B cell (primary cell): ENCODE measurements around the gene KNL1. TPM values are rescaled to one million over a fixed set of nuclear protein-coding genes. Genes with fewer than 3 reads are reported as not detected.

Experiments
- ATAC-seq: fragments of 200-7000 bp; cut with Tn5 transposase; one replicate; pipeline ENCODE4 v1.10.0; 2021; ENCODE audit warnings: low read depth, mild to moderate bottlenecking, moderate number of reproducible peaks, moderate library complexity
- CTCF ChIA-PET: fragments of 350-600 bp; sonication (Branson Sonifier 250); formaldehyde crosslinking; loops from one replicate; lab custom pipeline; 2021; ENCODE audit warnings: antibody characterized with exemption, inconsistent platforms; lab: Charles Lee
- POLR2A ChIA-PET: fragments of 350-600 bp; sonication (Branson Sonifier 250); formaldehyde crosslinking; loops from one replicate; lab custom pipeline; 2021; ENCODE audit warnings: antibody characterized with exemption; lab: Charles Lee
- DNase-seq: peaks from one replicate; pipeline ENCODE4 v3.0.0; 2013
- H2AFZ ChIP-seq: 2 replicates; pipeline ENCODE4 v1.6.1; 2012; ENCODE audit warnings: mild to moderate bottlenecking, low read depth, low read length; ENCODE audit not compliant: insufficient read depth, poor library complexity, severe bottlenecking
- H3K27ac ChIP-seq, 2 donors: 1 replicate in 1 of 2; 2 replicates in 1 of 2; pipeline ENCODE4 v1.5.1; 2012 to 2013; ENCODE audit warnings: low read length in 2 of 2, mild to moderate bottlenecking in 2 of 2, moderate library complexity in 1 of 2
- H3K27me3 ChIP-seq, 4 experiments: fragments of 200-600 bp in 1 of 4; sonication (generic) in 1 of 4; replicated peaks in 1 of 4; 1 replicate in 2 of 4; 2 replicates in 2 of 4; pipeline versions ENCODE4 v1.6.1 to v1.7.0; 2013 to 2016; ENCODE audit warnings: low read length in 3 of 4, mild to moderate bottlenecking in 2 of 4, mixed read lengths in 1 of 4, moderate library complexity in 1 of 4; ENCODE audit not compliant: insufficient read depth in 4 of 4, control insufficient read depth in 3 of 4; ENCODE audit errors: control extremely low read depth in 1 of 4
- H3K36me3 ChIP-seq, 2 experiments: replicated peaks in 1 of 2; 1 replicate in 1 of 2; 2 replicates in 1 of 2; pipeline versions ENCODE4 v1.6.1 to v1.7.1; 2013; ENCODE audit warnings: low read length in 1 of 2; ENCODE audit not compliant: insufficient read depth in 2 of 2, control insufficient read depth in 1 of 2; ENCODE audit errors: control extremely low read depth in 1 of 2, extremely low read depth in 1 of 2
- H3K4me1 ChIP-seq, 2 donors: fragments of 200-600 bp in 1 of 2; sonication (generic) in 1 of 2; 1 replicate in 1 of 2; 2 replicates in 1 of 2; pipeline versions ENCODE4 v1.5.1 to v1.6.1; 2013 to 2017; ENCODE audit warnings: low read length in 2 of 2; ENCODE audit not compliant: control insufficient read depth in 2 of 2, insufficient read depth in 2 of 2
- H3K4me2 ChIP-seq: replicated peaks from 2 replicates; pipeline ENCODE3; 2012; ENCODE audit warnings: mild to moderate bottlenecking, low read depth, low read length; ENCODE audit not compliant: poor library complexity, severe bottlenecking
- H3K4me3 ChIP-seq, 5 experiments: fragments of 200-600 bp in 1 of 5; sonication (generic) in 1 of 5; 1 replicate in 3 of 5; 2 replicates in 2 of 5; pipeline versions ENCODE4 v1.5.1 to v1.7.0; 2011 to 2016; ENCODE audit warnings: low read length in 4 of 5, mild to moderate bottlenecking in 4 of 5, low read depth in 2 of 5, control low read depth in 1 of 5, moderate library complexity in 1 of 5; ENCODE audit not compliant: insufficient read depth in 1 of 5; ENCODE audit errors: control extremely low read depth in 1 of 5, extremely low read depth in 1 of 5
- H3K79me2 ChIP-seq: fragments of 200-600 bp; sonication (generic); one replicate; pipeline ENCODE4 v1.6.0; 2016; ENCODE audit warnings: low read length; ENCODE audit not compliant: control insufficient read depth, insufficient read depth
- H3K9ac ChIP-seq: fragments of 200-600 bp; sonication (generic); 2 replicates; pipeline ENCODE4 v1.6.1; 2017; ENCODE audit warnings: mild to moderate bottlenecking, low read length, moderate library complexity
- H3K9me3 ChIP-seq, 3 donors: one replicate each; pipeline versions ENCODE4 v1.6.1 to v1.7.1; 2013; ENCODE audit warnings: low read length in 2 of 3; ENCODE audit not compliant: control insufficient read depth in 2 of 3, insufficient read depth in 1 of 3; ENCODE audit errors: control extremely low read depth in 1 of 3
- H4K20me1 ChIP-seq: 2 replicates; pipeline ENCODE4 v1.6.0; 2012; ENCODE audit warnings: mild to moderate bottlenecking, low read length; ENCODE audit not compliant: insufficient read depth, control insufficient read depth, poor library complexity, severe bottlenecking
- H3K27ac Mint-ChIP-seq: one replicate; pipeline ENCODE4 v1.8.0; 2021; ENCODE audit warnings: mixed read lengths
- H3K27me3 Mint-ChIP-seq: one replicate; pipeline ENCODE4 v1.8.0; 2021; ENCODE audit warnings: mixed read lengths
- H3K4me1 Mint-ChIP-seq: one replicate; pipeline ENCODE4 v1.8.0; 2021; ENCODE audit warnings: mixed read lengths
- H3K4me3 Mint-ChIP-seq: one replicate; pipeline ENCODE4 v1.8.0; 2021; ENCODE audit warnings: mixed read lengths
- H3K9me3 Mint-ChIP-seq: one replicate; pipeline ENCODE4 v1.8.0; 2022; ENCODE audit warnings: mixed read lengths; ENCODE audit not compliant: insufficient read depth
- EZH2 ChIP-seq: IDR thresholded peaks from 2 replicates; pipeline ENCODE4 v1.6.1; 2012; ENCODE audit warnings: borderline replicate concordance, low read depth, mild to moderate bottlenecking, moderate library complexity, low read length; ENCODE audit not compliant: insufficient read depth, poor library complexity, severe bottlenecking
- WGBS: methylation state at CpG from one replicate; pipeline ENCODE4 v1.1.5; 2013; ENCODE audit warnings: missing lambda C conversion rate; ENCODE audit not compliant: insufficient coverage; 5-methylcytosine and 5-hydroxymethylcytosine counted together
- intact Hi-C: fragments of 100-400 bp; cut with micrococcal nuclease; formaldehyde crosslinking; loops from one replicate; pipeline ENCODE4 v1.10.0; 2022
- polyA plus RNA-seq: library from polyadenylated mRNA; depleted of rRNA; stranded (reverse); fragments of >200 nt; gene quantifications from 2 replicates; pipeline ENCODE4 v1.2.3, GENCODE V29; 2012
- total RNA-seq, 2 donors: library from RNA; stranded (reverse); fragments of 120-200 nt in 1 of 2; gene quantifications; 1 replicate in 1 of 2; 2 replicates in 1 of 2; pipeline versions ENCODE4 v1.2.3 to v1.2.4, GENCODE V29; 2013 to 2022
- TF ChIP-seq, protein P1 (sequence below): fragments of 200-600 bp; IDR thresholded peaks from one replicate; pipeline ENCODE4 v1.8.0; 2022; ENCODE audit warnings: antibody characterized with exemption, mild to moderate bottlenecking

The KNL1 gene
- total and polyA plus RNA-seq, 2 donors (not counting 1 experiment from before 2014, with no cell fraction given) = 0.91 to 4.0 TPM

DNA sequence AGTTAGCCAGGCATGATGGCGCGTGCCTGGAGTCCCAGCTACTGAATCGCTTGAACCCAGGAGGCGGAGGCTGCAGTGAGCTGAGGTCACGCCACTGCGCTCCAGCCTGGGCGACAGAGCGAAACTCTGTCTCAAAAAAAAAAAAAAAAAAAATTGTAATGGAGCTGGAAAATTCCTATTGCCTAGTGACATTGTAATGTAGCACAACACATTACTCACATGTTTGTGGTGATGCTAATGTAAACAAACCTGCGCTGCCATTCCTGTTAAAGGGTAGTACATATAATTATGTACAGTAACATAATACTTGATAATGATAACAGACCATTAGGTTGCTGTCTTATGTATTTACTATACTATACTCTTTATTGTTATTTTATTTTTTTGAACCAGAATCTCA is 39.1 kb downstream of the KNL1 start:
- intact Hi-C loops = no loop called here
- Histone ChIP-seq H3K4me2 (no peak overlapping the region), H3K79me2 (no peaks in the 10 kb centered on the region), H3K9me3 (no peaks in the 10 kb centered on the region), H3K4me3 (no peak overlapping the region), H3K36me3 (peaks cover 0 to 1% of the 10 kb centered on the region in 2 experiments), H3K27me3 (no peaks in the 10 kb centered on the region), H3K4me1 (no peaks in the 10 kb centered on the region), H3K27ac (no peak overlapping the region), H3K9ac (no peak overlapping the region), H2AFZ (no peak overlapping the region), H4K20me1 (no peaks in the 10 kb centered on the region)
- Mint-ChIP-seq H3K4me1 (no peaks in the 10 kb centered on the region), H3K27ac (no peak overlapping the region), H3K9me3 (no peaks in the 10 kb centered on the region), H3K27me3 (no peaks in the 10 kb centered on the region), H3K4me3 (no peak overlapping the region)
- ATAC-seq = no peak
- no peak for TF ChIP-seq EZH2
- TF ChIP-seq, protein P1, sequence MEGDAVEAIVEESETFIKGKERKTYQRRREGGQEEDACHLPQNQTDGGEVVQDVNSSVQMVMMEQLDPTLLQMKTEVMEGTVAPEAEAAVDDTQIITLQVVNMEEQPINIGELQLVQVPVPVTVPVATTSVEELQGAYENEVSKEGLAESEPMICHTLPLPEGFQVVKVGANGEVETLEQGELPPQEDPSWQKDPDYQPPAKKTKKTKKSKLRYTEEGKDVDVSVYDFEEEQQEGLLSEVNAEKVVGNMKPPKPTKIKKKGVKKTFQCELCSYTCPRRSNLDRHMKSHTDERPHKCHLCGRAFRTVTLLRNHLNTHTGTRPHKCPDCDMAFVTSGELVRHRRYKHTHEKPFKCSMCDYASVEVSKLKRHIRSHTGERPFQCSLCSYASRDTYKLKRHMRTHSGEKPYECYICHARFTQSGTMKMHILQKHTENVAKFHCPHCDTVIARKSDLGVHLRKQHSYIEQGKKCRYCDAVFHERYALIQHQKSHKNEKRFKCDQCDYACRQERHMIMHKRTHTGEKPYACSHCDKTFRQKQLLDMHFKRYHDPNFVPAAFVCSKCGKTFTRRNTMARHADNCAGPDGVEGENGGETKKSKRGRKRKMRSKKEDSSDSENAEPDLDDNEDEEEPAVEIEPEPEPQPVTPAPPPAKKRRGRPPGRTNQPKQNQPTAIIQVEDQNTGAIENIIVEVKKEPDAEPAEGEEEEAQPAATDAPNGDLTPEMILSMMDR = no peak
- DNase-seq = no peak
- POLR2A ChIA-PET = interaction anchor here (0.7 kb wide), 1 partner anchor 80 kb away, joined by 6 read pairs; no protein-coding TSS in a partner anchor
- WGBS = no CpG with 5 or more reads among the region's 9 CpGs
- CTCF ChIA-PET = interaction anchor here (1.0 to 1.2 kb wide), 2 partner anchors 9 to 11 kb away, joined by 3 read pairs; no protein-coding TSS in a partner anchor

DNA sequence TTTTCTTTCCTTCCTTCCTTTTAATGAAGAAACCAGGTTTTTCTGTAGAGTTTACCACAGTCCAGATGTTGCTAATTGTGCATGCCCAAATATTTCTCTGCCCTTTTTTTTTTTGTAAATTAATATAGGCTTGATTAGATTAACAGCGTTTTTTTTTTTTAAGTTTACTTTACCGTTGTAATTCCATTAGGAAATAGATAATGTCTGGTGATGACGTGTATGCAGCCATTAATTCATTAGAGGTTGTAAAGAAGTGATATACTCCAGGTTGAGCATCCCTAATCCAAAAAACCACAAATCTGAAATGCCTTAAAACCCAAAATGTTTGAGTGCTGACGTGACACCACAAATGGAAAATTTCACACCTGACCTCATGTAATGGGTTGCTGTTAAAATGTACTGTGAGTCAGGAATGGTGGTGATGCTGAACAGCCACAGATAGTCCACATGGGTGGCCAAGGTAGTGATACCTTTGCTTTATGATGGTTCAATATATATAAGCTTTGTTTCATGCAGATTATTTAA is 43.2 kb downstream of the KNL1 start:
- Histone ChIP-seq H3K36me3 (peaks cover 0 to 1% of the 10 kb centered on the region in 2 experiments), H3K79me2 (no peaks in the 10 kb centered on the region), H3K27ac (no peak overlapping the region), H3K9me3 (no peaks in the 10 kb centered on the region), H4K20me1 (no peaks in the 10 kb centered on the region), H3K27me3 (no peaks in the 10 kb centered on the region), H3K4me2 (no peak overlapping the region), H3K4me3 (no peak overlapping the region), H3K4me1 (no peaks in the 10 kb centered on the region), H2AFZ (no peak overlapping the region), H3K9ac (no peak overlapping the region)
- Mint-ChIP-seq H3K9me3 (no peaks in the 10 kb centered on the region), H3K27me3 (no peaks in the 10 kb centered on the region), H3K27ac (no peak overlapping the region), H3K4me1 (no peaks in the 10 kb centered on the region), H3K4me3 (no peak overlapping the region)
- ATAC-seq = no peak
- intact Hi-C loops = no loop called here
- ChIA-PET CTCF (no interaction called here), POLR2A (no interaction called here)
- no peak for DNase-seq
- TF ChIP-seq, protein P1 = no peak
- TF ChIP-seq EZH2 = no peak
- WGBS = no CpG with 5 or more reads among the region's 4 CpGs
